ENCODE data around the gene INSM2. TPM values are rescaled to one million over a fixed set of nuclear protein-coding genes. Genes with fewer than 3 reads are reported as not detected.

Gene INSM2
- total RNA-seq = not detected in 2 replicates

- DNase-seq (ENCODE audit: insufficient read length, low spot score, missing footprints) = peak; percentile 88
- Histone ChIP-seq H3K4me2 (ENCODE audit: insufficient read depth, low read length) (peak within 1 kb of the TSS; percentile 83), H3K4me1 (ENCODE audit: insufficient read depth, low read length) (peaks cover 14% of the 10 kb centered on the region), H3K36me3 (ENCODE audit: insufficient read depth, low read length) (no peaks in the 10 kb centered on the region), H4K20me1 (ENCODE audit: insufficient read depth, low read length) (peaks cover 5% of the 10 kb centered on the region), H3K4me3 (ENCODE audit: insufficient read depth, low read length) (peak within 1 kb of the TSS; percentile 69), H2AFZ (ENCODE audit: low read length) (peak within 1 kb of the TSS; percentile 58), H3K27ac (ENCODE audit: low read depth, low read length) (no peak within 1 kb of the TSS), H3K9me3 (ENCODE audit: low read depth, low read length) (no peaks in the 10 kb centered on the region), H3K79me2 (ENCODE audit: insufficient read depth, low read length) (no peaks in the 10 kb centered on the region), H3K27me3 (ENCODE audit: insufficient read depth, low read length) (peaks cover 67% of the 10 kb centered on the region)
- TF ChIP-seq CTCF (IDR thresholded peaks at IDR 0.05; ENCODE audit: extremely low read depth, low read depth, low read length) = no peak
Observed at GRCh38 chr14:35533357-35534207, at the start of gene INSM2. TSS of gene INSM2 (plus strand) at chr14:35534164. CDS start at chr14:35534253, 89 bp downstream.

GRCh38 chr14:35492569-35493014, 41.4 kb upstream of the INSM2 start:
- DNase-seq (ENCODE audit: insufficient read length, low spot score, missing footprints) = no peak
- Histone ChIP-seq H3K4me2 (ENCODE audit: insufficient read depth, low read length) (no peak overlapping the region), H3K4me3 (ENCODE audit: insufficient read depth, low read length) (no peak overlapping the region), H3K27ac (ENCODE audit: low read depth, low read length) (no peak overlapping the region), H4K20me1 (ENCODE audit: insufficient read depth, low read length) (no peaks in the 10 kb centered on the region), H3K4me1 (ENCODE audit: insufficient read depth, low read length) (no peaks in the 10 kb centered on the region), H2AFZ (ENCODE audit: low read length) (no peak overlapping the region), H3K36me3 (ENCODE audit: insufficient read depth, low read length) (no peaks in the 10 kb centered on the region), H3K79me2 (ENCODE audit: insufficient read depth, low read length) (no peaks in the 10 kb centered on the region), H3K27me3 (ENCODE audit: insufficient read depth, low read length) (no peaks in the 10 kb centered on the region), H3K9me3 (ENCODE audit: low read depth, low read length) (no peaks in the 10 kb centered on the region)
- TF ChIP-seq CTCF (IDR thresholded peaks at IDR 0.05; ENCODE audit: extremely low read depth, low read depth, low read length) = no peak

- TF ChIP-seq CTCF (IDR thresholded peaks at IDR 0.05; ENCODE audit: extremely low read depth, low read depth, low read length) = no peak
- Histone ChIP-seq H3K27me3 (ENCODE audit: insufficient read depth, low read length) (no peaks in the 10 kb centered on the region), H3K79me2 (ENCODE audit: insufficient read depth, low read length) (no peaks in the 10 kb centered on the region), H3K9me3 (ENCODE audit: low read depth, low read length) (no peaks in the 10 kb centered on the region), H3K4me1 (ENCODE audit: insufficient read depth, low read length) (no peaks in the 10 kb centered on the region), H3K4me2 (ENCODE audit: insufficient read depth, low read length) (no peak overlapping the region), H4K20me1 (ENCODE audit: insufficient read depth, low read length) (no peaks in the 10 kb centered on the region), H3K36me3 (ENCODE audit: insufficient read depth, low read length) (no peaks in the 10 kb centered on the region), H2AFZ (ENCODE audit: low read length) (no peak overlapping the region), H3K27ac (ENCODE audit: low read depth, low read length) (no peak overlapping the region), H3K4me3 (ENCODE audit: insufficient read depth, low read length) (no peak overlapping the region)
- DNase-seq (ENCODE audit: insufficient read length, low spot score, missing footprints) = no peak
Observed at GRCh38 chr14:35495278-35495677, 38.7 kb upstream of the INSM2 start.

- Histone ChIP-seq H3K9me3 (ENCODE audit: low read depth, low read length) (no peaks in the 10 kb centered on the region), H4K20me1 (ENCODE audit: insufficient read depth, low read length) (no peaks in the 10 kb centered on the region), H3K27me3 (ENCODE audit: insufficient read depth, low read length) (no peaks in the 10 kb centered on the region), H3K79me2 (ENCODE audit: insufficient read depth, low read length) (no peaks in the 10 kb centered on the region), H3K27ac (ENCODE audit: low read depth, low read length) (no peak overlapping the region), H3K4me3 (ENCODE audit: insufficient read depth, low read length) (no peak overlapping the region), H3K4me1 (ENCODE audit: insufficient read depth, low read length) (no peaks in the 10 kb centered on the region), H3K4me2 (ENCODE audit: insufficient read depth, low read length) (no peak overlapping the region), H2AFZ (ENCODE audit: low read length) (no peak overlapping the region), H3K36me3 (ENCODE audit: insufficient read depth, low read length) (no peaks in the 10 kb centered on the region)
- DNase-seq (ENCODE audit: insufficient read length, low spot score, missing footprints) = no peak
- no peak for TF ChIP-seq CTCF (IDR thresholded peaks at IDR 0.05; ENCODE audit: extremely low read depth, low read depth, low read length)
Observed at GRCh38 chr14:35499180-35499579, 34.8 kb upstream of the INSM2 start.
